Ramos (cell line): ENCODE data around the gene FAM174B.
"Not testable (repeated sequence)": the region's sequence is repeated elsewhere in the genome, so short reads cannot be mapped to it uniquely, and the experiment has no call there.

Source experiments
- in situ Hi-C: fragments of 300-500 bp; cut with MboI; formaldehyde crosslinking; loops from one replicate; pipeline ENCODE4 v1.14.3; 2022; ENCODE audit warnings: low sequenced_read_pairs; ENCODE audit not compliant: unreplicated experiment

Gene FAM174B

DNA sequence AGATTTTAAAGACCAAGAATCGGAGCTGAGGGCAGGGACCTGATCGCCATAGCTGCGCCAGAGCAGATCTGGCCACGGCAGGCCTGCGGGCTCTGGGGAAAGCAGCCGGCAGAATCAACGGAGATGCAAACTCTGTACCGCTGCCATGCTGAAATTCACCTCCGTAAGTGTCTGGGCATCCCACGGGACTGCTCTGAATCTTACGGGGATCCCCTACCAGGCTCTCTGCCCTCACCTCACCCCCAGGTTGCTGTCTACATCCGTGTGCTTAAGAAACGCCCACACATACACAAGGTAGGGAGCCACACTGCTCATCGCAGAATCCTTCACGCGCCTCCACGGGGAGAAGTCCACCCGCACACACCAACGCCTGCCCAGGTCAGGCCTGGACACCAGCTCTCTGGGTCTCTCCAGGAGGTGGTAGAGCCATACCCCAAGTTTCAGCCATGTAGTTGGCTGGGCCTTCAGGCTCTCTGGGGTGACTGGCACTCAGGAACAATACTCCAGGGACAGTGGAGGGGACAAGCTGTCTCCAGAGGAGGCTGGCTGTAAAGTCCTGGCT lies 33.5 kb downstream of the FAM174B start:
- in situ Hi-C loops, result no loop called here

DNA sequence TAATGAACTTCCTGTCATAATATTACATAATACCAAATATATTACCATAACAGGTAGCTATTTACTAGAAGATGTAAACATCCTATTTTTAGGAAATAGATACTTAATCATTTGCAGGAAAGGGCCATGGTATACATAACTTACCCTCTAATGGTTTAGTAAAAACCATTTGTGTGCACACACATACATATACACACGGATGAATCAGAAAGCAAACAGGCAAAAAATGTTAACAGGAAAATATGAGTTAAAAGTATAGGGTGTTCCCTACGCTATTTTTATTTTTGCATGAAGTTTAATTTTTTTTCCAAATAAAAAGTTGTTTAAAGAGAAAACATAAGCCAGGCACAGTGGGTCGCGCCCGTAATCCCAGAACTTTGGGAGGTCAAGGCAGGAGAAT lies 34.6 kb downstream of the FAM174B start:
- in situ Hi-C loops, result no loop called here

DNA sequence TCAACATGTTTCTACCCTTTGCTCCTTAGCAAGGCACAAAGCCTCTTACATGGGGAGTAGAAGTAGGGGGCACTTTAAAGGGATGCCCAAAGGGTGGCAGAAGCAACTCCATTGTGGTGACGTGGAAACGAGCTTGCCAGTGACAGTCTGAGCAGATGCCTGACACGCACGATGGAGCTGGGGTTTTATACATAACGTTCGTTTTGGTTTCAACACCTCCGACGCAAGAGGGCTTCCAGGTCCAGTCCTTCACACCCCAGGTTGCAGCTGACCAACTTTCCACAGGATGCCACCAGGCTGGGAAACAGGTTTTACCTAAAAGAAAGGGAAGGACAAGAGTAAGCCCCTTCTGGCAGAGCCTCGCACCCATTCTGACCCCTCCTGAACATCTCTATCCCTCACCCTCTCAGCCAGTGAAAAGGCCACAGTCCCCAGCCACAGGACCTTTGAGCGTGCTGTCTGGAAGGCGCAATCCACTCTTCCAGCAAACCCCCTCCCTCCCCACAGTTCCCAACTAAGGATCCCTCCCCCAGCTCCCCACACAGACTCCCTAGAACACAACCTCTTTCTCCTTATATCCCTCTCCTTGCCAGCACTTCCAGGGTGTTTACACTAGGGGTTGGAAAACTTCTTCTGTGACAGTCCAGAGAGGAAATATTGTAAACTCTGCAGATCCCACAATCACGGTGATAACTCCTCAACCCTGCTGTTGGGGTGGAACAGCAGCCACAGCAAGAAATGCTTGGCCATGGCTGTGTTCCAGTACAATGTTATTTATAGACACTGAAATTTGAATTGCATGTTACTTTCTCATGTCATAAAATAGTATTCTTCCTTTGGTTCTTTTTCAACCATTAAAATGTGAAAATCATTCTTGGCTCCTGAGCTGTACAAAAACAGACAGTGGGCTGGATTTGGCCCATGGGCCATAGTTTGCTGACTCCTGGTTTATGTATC lies 36.2 kb downstream of the FAM174B start:
- in situ Hi-C loops, result no loop called here

DNA sequence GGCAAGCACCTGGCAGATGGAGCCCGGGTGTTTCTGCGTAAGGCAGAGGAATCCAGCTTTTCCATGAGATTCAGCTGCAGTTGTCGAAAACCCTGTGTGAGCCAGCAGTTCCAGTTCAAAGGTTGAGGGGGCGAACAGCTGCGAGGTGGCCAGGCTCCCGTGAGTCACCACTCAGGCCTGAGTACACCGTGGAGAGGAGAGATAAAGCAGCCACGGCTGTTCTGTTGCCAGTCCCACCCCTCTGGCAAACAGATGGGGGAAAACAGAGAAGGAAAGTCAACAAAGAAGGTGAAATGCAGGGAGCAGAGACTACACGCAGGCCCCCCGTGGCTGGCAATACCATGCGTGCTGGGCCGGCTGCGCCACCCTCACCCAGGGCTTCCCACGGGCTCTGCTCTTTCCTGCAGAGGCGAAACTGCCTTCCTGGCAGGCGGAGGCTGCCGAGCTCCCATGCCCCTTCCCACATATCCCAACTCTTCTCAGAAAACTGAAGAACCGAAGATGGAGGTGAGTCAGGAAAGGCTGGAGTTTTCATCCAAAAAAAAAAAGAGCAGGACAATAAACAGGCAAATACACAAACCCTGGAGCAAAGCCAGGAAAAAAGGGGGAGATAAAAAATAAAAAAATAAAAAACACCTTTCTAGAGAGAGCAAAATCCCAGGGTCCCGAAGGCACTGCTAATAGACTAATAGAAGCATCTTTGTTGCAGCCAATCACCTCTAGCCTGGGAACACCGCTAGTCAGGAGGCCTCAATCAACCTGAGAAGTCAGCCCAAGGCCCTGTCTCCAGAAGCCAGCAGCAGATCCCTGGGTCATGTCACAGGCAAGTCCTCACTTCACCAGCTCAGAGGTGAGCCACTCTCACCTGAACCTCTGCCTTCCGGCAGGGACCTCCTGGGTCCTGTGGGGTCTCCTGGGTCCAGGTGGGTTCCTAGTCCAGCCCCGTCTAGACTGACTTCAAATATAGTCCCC lies 37.7 kb downstream of the FAM174B start:
- in situ Hi-C loops, result no loop called here

DNA sequence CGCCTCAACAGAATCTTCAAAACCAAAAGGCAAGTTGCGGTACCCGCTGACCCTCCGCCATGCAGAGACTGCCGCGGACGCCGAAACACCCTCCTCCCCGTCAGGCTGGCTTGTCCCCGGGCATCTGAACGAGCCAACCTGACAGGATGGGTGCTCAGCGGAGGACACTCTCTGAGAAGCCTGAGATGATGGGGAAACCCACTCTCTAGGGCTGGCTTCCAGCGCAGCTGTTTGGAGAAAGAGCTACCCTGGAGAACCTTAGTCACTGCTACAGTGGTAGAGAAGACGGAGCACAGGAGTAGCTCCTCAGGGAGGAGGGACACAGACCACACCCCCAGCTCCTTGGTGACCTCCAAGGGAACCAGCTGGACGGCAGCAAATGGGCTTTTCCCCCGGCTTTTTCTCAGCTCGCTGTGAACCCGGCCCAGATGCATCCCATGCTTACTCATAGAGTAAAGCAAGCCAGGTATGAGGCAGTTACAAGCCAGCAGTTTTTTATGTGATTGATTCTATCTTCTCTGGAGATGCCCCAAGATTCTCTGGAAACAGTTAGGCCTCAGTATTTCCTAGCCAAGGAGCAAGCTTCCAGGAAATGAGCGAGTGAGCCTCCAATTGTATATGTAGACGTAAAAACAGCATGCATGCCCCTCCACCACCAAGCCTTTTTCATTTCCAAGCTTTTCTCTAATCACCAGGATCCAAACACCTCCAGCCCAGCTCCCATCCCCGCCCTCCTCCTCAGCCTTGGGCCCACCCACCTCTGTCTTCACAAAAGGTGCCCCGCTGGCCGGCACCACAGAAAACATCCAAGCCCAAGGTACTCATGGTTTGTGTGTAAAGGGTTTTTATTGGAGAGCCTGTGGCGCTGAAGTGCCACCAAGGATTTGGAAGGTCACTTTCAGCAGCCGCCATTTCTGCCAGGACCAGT lies 38.7 kb downstream of the FAM174B start:
- in situ Hi-C loops, result no loop called here

DNA sequence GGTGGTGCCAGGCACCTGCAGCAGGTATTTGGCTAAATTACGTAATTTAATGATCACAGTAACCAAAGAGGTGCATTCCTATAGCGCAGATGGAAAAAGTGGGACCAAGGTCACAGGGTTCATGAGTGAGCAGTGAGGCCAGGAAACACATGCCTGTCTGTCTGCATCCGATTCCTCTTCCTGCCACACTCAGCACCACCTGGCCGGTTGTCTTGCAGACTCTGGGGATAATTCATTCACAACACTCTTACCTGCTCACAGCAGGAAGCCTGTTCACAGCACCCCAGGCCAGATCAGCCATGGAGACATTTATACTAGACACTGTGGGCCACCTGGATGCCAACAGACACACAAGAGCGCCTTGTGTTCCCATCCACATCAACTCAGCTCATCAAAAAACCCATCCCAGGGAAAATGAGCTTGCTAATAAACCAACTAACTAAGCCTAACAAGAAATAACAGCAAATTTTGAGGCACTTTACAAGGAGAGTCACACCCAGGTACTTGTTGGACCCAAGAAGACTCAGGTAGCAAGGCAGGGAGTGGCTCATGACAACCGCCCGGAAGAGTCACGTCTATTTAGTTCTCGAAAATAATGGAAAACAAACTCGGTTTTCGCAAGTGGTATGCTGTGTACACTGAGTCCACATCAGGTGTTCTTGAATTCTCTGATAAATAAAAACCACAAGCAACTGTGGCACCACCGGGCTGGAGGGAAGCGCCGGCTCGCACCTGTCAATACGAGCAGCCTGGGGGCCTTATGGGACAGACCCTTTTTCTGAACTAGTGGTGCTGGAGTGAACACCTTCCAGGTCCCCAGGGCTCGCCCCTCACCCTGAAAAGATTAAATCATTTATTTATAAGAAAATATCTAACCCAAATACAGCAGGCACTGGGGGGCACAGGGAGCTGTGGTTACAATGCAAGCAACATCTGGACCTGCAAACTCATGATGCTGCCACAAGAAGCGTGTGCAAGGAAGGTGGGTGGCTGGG lies 40.5 kb downstream of the FAM174B start:
- in situ Hi-C loops, result no loop called here

GRCh38 chr15:92614301-92614700 lies 41.3 kb downstream of the FAM174B start:
- in situ Hi-C loops, result no loop called here

DNA sequence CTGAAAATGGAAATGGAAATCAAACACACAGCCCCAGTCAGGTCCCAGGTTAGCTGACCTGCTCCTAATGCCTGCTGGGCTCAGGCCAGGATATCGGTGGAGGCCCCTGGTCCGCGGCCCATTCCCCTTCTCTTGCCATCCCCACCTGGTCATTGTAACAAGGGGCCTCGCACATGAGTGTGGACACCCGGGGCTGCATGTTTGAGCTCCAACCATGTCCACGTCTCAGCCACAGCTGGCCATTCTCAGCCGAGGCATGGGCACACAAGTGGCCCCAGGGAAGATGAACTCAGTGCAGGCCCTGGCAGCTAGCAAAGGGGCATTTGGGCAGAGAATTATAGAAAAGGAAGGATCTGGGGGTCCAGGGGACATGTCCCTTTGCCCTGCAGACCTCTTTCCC lies 41.7 kb downstream of the FAM174B start:
- in situ Hi-C loops, result no loop called here

- in situ Hi-C loops, result no loop called here
Measured at GRCh38 chr15:92612891-92613290, 42.7 kb downstream of the FAM174B start.

- in situ Hi-C loops, result no loop called here
Measured at GRCh38 chr15:92611995-92612745, 43.4 kb downstream of the FAM174B start.

DNA sequence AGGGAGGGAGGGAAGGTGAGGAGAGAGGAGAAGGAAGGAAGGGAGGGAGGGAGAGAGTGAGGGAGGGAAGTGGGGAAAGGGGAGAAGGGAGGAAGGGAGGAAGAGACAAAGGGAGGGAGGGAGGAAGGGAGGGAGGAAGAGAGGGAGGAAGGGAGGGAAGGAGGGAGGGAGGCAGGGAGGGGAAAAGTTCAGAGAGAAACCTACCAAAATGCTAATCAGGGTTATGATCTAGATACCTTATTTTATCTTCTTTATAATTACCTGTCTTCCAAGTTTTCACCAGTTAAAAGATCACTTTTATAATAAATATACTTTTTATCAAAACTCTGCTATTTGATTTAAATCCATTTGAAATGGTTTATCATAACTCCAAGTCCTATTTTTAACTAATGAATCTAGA lies 44.4 kb downstream of the FAM174B start:
- in situ Hi-C loops, result no loop called here

- in situ Hi-C loops, result no loop called here
Measured at GRCh38 chr15:92610101-92610520, 45.5 kb downstream of the FAM174B start.

- in situ Hi-C loops, result no loop called here
Measured at GRCh38 chr15:92608866-92609700, 46.5 kb downstream of the FAM174B start.

GRCh38 chr15:92606836-92607150 lies 48.8 kb downstream of the FAM174B start:
- in situ Hi-C loops, result not testable (repeated sequence)

DNA sequence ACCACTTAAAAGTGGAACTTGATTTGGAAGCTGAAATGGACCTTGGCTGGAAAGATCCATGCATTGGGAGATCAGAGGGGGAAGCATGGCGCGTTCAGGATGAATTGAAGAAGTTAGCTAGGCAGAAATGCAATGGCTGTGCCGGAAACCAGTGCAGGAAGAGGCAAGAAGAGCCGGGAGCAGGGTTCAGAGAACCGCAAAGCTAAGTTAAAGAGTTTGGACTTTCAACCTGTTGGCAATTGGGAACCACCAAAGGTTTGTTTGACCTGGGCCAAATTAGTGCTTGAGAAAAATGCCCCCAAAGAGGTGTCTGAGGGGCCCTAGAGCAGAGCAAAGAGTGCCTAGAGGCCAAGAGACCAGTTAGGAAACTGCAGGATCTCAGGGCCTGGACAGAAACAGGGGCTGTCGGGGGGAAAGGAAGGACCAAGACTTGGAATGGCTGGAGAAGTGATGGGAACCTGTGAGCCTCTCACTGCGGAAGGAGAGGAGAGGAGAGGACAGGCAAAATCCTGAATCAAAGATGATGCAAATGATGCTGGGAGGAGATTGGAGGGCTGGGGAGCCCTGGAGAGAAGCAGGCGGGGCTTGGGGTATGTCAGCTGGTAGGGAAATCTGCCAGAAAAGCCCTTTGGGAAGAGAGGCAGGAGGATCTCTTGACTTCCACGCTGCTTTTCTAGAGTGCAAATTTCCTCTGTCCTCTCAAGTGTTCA lies 49.3 kb downstream of the FAM174B start:
- in situ Hi-C loops, result no loop called here

DNA sequence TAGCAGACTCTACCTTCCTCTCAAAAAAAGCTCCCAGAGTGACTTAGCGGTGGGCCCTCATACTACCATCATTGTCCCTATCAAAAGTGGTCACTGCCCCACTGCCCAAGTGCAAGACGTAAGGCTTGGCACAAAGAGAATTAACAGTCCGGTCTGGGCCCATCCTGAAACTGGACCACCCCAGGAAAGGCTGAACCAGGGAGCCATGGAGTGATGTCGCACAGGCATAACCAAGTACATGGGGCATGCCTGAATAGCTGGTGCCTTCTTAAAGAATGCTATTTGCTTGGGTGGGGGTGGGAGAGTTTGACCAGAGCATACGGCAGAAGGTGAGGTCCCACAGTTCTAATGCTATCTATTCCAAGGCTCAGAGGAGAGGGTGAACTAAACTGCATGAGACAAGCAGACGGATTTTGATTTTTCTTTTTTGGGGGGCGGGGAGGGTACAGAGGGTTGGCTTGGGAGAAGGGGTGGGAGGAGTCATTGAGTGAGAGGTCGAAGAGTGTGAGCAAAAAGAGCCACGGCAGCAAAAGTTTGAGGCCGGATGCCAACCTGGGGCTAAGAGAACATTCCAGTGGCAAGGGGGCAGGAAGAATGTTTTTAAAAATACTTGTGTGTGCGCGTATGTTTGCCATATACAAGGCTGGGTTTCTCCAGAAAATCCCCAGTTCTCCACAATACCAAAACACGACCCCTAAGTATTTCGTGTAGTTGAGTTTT lies 50.2 kb downstream of the FAM174B start:
- in situ Hi-C loops, result no loop called here
